K562 treated with DMSO at 1 percent for 24 hours (cell line): ENCODE measurements around the gene RNF212. TPM values are rescaled to one million over a fixed set of nuclear protein-coding genes. Genes with fewer than 3 reads are reported as not detected.

Experiments
- total RNA-seq: library from RNA; unstranded; fragments of 300-600 nt; gene quantifications from 2 replicates; pipeline ENCODE4 v1.2.3, GENCODE V29; 2022; ENCODE audit warnings: low read depth; ENCODE audit not compliant: insufficient read depth

The RNF212 gene
- total RNA-seq: not detected in 2 replicates

DNA sequence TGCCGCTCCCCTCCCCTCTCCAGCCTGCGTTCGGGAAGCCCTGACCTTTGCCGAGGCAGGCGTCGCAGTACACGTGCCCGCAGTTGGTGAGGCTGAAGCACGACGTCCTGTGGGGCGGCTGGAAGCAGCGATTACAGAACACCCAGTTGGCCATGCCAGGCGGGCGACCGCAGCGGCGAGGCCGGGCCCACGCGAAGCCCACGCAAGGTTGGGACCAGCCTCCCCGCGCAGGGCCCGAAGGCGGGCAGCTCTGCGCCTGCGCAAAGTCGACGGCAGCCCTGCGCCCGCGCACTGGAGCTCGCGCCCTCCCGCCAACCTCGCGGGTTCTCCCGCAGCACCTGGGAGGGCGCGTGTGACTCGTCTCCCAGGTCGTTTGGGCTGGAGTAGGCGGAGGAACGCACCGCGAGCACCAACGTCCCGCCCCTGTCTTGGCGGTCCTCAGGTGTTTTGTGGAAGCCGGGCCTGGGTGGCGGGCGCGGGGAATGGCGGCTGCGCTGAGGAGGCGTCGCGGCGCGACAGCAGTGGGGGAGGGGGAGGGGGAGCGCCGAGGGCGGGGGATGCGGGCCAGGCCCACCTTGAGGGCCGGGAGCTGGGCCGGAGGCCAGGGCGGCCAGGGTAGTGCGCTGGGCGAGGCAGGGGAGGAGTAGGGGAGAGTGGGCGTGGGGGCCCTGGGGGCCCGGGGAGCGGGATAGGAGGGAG lies at the start of gene RNF212:
Gene RNF212 (minus strand): TSS at position 254 of the 699 bp plus-strand sequence. CDS start 100 bp downstream, at position 154.

Other genes starting within 250 kb of the RNF212 start
- 111 and 115 TPM in 2 replicates for gene GAK, start 181.2 kb downstream of the RNF212 start, total RNA-seq
- 41.8 and 50.6 TPM in 2 replicates for gene TMEM175, start 181.1 kb downstream of the RNF212 start, total RNA-seq
- 38.7 and 40.6 TPM in 2 replicates for gene DGKQ, start 140.0 kb downstream of the RNF212 start, total RNA-seq
- gene IDUA, start 126.5 kb downstream of the RNF212 start, total RNA-seq: 16.0 and 17.7 TPM in 2 replicates
- gene SLC26A1, start 120.2 kb downstream of the RNF212 start, total RNA-seq: 4.3 and 5.0 TPM in 2 replicates
- 39.0 and 41.4 TPM in 2 replicates for gene FGFRL1, start 101.9 kb downstream of the RNF212 start, total RNA-seq
- 0.96 and 3.0 TPM in 2 replicates for gene SPON2, start 59.0 kb upstream of the RNF212 start, total RNA-seq
- 142 and 151 TPM in 2 replicates for gene CTBP1, start 135.6 kb upstream of the RNF212 start, total RNA-seq
- gene MAEA, start 176.3 kb upstream of the RNF212 start, total RNA-seq: 91.8 and 100 TPM in 2 replicates
- gene UVSSA, start 233.6 kb upstream of the RNF212 start, total RNA-seq: 3.2 and 5.0 TPM in 2 replicates